GM21717 (cell line): ENCODE data around the gene ADGRD1.
A peak's percentile ranks its signal among the peaks of the same experiment; 100 is the strongest.
"Not testable (repeated sequence)": the region's sequence is repeated elsewhere in the genome, so short reads cannot be mapped to it uniquely, and the experiment has no call there.

Experiments used
- ATAC-seq: cut with Tn5 transposase; IDR thresholded peaks from one replicate; pipeline ENCODE4 v1.9.1; 2021; ENCODE audit warnings: mild to moderate bottlenecking, moderate library complexity; ENCODE audit not compliant: unreplicated experiment

Gene ADGRD1

DNA sequence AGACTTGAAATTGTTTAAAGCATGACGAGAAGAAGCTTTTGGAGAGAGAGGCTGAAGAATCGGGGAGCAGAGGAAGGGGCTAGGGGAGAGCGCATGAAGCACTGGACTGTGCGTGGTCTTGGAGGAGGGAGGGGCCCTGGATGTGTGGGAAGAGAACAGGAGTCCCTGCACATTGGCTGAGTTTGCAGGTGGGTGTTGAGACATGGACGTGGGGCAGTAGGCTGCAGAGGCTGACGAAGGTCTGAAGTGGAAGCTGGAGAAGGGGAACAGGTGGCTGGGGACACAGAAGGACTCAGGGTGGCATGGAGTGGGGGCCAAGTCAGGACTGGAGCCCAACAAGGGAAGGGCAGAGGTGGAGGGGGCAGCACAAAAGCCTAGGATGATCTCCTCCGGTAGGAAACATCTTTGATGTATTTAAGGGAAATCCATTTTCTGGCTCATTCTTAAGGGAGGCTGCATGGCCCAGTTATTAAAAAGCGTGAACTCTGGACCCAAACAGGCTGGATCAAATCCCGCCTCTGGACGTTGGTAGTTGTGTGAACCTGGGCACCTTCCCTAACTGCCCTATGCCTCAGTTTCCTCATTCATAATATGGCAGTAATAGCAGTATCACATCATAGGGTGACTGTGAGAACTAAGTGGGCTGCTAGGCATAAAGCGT lies 29.0 kb downstream of the ADGRD1 start:
- ATAC-seq, result no peak

DNA sequence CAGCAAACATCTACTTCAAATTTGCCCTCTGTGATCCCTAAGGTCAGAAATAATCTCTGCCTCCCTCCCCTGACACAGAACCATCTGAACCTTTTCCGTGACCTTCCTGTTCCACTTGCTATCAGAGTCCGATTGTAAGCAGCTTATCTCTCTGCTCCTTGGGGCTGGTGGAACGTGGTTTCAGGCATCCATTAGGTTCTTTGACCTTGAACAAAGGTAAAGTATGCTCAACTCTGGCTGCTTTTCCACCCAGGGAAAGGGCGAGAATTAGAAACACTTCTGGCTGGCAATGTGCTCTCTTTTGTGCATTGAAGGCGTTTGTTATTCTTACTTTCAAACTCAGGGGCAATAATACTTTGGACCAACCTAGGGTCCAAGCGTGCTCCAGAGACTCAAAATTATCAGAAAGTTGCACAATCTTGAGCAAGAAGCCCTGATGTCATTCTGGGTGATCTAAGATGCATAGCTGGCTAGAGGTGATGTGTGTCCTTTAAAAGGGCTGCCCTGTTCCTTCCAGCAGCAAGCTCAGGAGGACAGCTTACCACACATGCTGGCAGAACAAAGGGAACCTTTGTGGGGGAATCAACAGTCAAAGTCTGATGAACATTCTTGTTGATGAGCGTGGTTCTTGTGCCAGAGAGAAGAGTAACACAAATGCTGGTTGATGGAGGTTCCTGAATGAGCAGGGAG lies 29.8 kb downstream of the ADGRD1 start:
- ATAC-seq, result no peak

DNA sequence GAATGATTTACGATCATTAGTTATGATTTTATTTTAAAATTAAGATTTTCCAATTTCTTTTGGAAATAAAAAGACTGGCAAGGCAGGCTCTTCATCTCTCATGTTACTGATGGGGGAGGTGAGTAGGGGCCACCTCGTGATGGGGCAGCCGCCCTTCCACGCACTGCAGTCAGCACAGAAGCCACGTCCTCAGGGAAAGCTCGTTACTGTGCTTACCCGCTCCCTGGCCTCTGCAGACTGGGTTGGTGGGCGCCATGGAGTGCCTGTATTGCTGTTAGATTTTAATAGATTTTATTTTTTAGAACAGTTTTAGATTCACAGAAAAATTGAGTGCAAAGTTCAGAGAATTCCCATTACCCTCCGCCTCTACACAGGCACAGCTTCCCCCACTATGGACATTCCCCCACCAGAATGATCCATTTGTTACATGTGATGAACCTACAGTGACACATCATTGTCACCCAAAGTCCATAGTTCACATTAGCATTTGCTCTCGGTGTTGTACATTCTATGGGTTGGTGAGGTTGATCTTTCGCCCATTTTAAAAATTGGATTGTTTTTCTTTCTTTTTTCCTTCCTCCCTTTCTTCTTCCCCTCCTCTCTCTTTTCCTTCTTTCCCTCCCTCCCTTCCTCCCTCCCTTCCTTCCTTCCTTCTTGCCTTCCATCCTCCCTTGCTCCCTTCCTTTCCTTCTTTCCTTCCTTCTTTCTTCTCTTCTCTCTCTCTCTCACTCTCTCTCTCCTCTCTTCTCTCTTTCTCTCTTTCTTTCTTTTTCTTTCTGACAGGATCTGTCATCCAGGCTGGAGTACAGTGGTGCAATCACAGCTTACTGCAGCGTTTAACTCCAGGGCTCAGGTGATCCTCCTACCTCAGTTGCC lies 30.7 kb downstream of the ADGRD1 start:
- no peak for ATAC-seq

- no peak for ATAC-seq
Measured at GRCh38 chr12:130987151-130987931, 33.6 kb downstream of the ADGRD1 start.

DNA sequence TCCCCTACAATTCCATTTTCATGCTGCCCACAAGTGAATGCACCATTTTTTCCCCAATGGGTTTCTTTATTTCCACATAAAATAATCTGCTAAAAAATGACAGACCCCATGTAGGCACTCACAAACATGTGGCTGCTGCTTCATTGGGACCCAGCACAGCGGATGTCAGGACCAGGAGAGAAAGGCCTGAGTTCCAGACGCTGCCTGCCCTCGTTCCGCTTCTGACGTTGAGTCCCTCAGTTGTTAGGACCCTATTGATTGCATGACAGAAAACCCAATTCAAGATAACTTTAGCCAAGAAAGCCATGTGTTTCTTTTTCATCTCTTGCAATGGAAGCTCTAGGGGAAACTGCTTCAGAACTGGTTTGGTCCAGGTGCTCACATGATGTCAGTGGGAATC lies 34.6 kb downstream of the ADGRD1 start:
- ATAC-seq, result no peak

GRCh38 chr12:130988751-130989150 lies 35.0 kb downstream of the ADGRD1 start:
- no peak for ATAC-seq

DNA sequence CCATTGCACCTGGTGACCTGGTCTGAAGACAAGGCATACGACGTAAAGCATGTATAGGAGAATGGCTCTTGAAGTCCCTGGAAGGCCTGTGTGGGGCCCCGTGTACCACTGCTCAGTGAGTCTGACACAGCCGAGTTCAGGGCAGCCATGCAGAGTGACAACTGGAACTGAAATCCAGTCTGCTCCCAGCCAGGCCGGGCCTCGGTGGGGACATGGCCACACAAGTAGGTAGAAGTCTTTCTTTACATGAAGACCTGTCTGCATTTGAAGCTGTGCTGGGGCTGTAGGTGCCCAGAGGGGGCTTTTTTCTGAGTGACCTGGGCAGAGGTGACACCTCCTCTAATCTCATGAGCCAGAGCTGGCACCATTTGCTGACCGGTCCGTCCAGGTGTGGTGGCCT lies 35.7 kb downstream of the ADGRD1 start:
- no peak for ATAC-seq

DNA sequence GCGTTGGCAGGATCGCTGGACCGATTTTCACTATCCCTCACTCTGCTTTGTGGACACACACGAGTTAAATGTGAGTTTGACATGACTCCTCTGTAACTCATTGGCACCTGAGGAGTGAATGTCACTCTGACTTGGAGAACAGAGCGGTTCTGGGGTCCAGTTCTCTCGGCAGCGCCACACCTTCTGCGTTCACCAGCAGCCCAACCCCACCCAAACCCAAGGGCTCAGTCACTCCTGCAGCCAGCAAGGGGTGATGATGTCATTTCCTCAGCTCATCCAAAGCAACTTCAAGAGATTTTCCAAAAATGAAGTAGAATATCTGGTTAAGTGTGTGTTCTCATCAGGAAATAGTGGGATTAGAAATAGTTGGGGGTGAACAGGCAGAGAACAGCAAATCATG lies 36.3 kb downstream of the ADGRD1 start:
- no peak for ATAC-seq

DNA sequence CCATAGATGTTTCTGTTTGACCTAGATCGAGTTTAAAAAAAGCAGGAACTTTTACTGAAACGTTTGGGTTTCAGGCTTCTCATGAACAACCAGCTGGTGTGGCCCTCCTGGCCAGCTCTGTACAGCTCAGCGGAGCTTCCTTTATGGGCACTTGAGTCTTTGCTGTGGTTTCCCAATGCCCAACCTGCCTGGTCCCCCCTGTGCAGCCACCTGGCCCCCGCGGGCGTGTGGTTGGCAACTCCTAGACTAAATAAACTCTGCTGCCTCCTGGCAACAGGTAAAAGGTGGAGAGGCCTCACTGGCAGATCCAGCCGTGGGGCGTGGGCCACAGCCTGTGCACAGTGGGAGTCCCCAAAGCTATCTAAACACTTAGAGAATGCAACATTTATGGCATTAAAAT lies 38.7 kb downstream of the ADGRD1 start:
- ATAC-seq, result no peak

DNA sequence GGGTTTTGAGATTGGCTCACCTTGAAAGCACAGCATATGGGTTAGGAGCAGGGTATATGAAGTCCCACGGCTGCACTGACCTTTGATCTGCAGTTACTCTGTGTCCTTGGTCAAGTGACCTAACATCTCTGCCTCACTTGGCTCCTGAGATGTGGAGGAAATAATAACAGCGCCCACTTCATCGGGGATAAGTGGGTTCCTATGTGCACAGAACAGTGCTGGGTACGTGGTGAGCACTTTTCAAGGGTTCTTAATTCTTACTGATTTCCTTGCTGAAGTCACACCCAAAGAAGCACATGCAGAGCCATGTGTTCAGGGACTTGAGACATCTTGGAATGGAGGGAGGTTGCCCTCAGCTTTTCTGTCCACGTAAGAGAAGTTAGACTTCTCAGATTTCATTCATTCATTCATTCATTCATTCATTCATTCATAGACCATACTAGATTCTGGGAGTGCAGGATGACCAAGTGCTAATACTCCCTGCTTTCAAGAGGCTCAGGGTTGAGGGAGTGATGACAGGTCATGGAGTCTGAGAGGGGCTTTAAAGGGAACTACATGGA lies 39.4 kb downstream of the ADGRD1 start:
- ATAC-seq, result no peak

DNA sequence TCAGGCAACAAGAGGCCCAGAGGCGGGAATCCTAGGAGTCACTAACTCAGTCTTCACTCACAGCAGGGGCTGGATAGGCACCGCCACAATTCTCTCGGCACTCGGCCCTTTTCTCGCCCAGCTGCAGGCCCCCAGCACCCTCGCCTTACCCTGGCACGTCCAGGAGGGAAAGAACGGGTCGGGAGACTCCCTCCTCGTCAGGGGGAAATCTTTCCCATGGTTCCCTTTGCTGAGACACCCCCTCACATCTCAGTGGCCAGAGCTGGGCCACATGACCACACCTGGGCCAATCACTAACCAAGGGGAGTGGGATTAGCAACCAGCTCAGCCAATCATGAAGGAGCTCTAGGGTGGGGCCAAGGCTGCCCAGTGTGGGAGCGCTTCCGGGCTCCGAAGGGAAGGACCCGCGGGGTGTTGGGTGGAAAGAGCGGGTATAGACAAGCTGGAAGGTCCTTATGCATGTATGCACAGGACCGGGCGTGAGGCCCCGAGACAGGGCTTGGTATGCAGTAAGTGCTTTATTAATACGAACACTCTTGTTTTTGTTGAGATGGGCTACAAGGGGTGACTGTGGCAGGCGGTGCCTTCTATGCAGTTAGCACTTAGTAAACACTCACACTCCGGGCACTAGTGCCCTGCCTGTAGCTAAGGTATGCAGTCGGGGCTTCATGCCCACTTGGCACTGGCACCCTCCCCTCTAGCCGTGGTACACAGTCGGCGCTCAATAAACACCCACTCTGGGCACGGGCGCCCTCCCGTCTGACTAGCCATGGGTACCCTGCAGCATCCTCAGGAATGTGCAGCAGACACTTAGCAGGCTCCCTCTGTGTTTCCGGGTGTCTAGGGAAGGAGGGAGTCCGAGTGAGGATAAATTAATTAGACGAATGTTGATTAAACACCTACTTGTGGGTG lies 40.3 kb downstream of the ADGRD1 start:
- ATAC-seq, result no peak

DNA sequence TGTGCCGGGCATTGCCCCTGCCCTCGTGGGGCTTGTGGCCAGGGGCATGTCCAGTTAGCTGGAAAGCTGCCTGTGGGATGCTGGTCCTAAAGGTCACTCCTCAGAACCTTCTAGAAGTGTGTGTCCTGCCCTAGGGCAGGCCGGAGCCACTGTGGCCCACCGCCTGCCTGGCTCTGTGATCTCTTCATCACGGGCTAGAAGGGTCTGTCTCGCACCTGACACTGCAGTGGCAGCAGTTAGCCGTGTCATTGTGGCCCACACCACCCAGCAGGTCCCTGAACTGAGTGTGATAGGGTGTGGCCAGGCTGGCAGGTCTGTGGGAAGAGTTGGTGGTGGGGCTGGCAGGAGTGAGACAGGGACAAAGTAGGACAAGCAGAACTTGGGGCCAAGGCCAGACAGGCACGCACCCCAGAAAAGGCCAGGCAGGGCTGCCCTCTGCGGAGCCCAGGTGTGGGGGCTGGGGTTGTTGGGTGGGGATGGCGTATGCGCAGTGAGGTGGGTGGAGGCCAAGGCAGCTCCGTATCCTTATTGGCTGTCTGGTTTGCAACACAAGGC lies 41.2 kb downstream of the ADGRD1 start:
- no peak for ATAC-seq

DNA sequence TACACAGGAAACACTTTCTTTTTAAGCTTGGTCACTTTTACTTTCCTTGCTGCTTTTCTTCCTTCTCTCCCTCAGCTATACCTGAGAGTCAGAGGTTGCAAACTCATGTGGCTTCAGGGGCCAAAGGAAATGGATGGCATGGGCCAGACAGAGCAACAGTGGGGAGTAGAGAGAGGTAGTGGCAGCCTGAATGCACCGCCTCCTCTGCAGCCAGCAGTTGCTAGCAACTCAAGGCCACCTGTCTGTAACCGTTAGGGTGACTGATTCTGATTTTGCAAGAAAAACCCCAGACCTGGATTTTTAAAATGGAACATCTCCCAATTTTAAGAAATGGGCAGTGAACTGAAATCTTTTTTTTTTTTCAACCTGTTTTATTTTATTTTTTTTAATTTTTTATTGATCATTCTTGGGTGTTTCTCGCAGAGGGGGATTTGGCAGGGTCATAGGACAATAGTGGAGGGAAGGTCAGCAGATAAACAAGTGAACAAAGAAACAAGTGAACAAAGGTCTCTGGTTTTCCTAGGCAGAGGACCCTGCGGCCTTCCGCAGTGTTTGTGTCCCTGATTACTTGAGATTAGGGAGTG lies 41.8 kb downstream of the ADGRD1 start:
- ATAC-seq, result not testable (repeated sequence)

DNA sequence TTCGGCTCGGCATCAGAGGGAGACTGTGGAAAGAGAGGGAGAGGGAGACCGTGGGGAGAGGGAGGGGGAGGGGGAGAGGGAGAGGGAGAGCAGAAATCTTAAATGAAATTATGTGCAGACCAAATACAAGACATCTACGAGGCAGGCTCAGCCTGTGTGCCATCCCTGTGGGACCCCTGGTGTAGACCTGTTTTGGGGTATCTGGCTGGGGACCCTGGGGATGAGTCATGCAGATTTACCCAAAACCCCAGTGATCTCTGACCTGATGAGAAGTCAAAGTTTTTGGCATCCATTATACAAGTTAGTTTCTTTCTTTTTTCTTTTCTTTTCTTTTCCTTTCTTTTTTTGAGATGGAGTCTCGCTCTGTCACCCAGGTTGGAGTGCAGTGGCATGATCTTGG lies 44.4 kb downstream of the ADGRD1 start:
- no peak for ATAC-seq

DNA sequence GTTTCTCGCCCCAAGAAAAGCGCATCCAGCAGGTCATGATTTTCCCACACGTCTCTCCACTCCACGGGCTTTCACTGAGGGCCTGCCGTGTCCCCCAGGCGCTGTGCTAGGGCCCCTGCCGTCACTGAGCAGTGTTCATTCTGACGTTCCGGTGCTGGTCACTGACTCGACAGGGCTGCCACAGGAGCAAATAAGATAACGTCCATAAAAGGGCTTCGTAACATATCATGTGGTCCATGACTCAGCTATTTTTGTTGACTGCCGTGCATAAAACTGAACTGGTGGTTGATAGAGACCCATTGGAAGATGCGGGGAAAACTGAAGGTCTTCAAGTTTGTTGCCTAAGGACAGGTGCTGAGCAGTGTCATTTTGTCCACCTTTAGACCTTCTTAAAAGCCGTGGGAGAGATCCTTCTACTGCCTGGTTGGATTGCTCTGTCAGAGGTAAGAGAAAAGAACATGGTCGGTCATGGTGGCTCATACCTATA lies 46.3 kb downstream of the ADGRD1 start:
- ATAC-seq, result no peak

- no peak for ATAC-seq
Measured at GRCh38 chr12:131001493-131001892, 47.8 kb downstream of the ADGRD1 start.

DNA sequence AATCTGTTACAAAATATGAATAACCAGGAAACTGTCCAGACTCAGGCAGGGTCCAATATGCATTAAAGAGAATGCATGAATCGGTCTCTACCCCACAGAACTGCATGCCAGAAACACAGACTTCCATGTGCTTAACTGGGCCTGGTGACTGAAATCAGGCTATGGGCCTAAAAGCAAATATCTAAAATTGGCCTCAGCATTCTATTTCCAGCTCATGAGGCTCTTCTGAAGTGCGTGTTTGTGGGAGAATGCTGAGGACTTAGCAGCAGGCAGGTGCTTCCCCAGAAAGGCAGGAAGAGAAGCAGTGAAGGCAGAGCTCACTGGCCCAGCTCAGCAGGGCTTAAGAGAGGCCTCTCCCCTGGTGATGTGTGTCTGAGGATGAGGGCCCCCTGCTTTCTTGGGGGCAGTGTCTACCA lies 48.5 kb downstream of the ADGRD1 start:
- peak; percentile 85 for ATAC-seq

DNA sequence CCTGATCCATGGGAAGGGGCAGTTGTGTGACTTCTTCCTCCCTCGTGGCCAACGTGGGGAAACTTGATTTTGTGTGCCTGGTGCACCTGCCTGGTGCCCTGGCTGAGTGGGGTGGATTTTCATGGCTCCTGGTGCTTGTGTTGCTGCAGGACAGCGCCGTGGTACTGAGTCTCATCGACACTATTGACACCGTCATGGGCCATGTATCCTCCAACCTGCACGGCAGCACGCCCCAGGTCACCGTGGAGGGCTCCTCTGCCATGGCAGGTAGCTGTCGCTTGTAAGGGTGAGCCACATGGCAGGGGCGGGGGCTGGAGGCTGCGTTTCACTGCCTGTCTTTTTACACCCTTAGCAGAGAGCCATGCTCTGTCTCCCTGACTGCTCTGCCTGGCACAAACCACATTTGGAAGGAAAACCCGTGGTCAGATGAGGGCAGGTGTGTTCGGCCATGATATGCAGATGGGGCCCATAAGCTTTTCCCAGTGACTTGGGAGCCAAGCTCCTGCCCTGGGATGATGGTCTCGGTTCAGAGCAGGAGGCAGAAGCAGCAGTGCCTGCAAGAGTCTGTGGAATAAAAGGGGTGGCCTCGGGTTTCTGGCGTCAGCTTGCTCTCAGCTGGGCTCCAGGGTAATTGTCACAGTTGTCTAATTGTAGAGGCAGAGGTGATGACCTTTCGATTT lies 49.5 kb downstream of the ADGRD1 start:
- ATAC-seq, result no peak
